ENCODE measurements around the gene IL31.

Gene IL31

GRCh38 chr12:122201381-122201780 is 27.4 kb upstream of the IL31 start:
- H3K36me3 ChIP-seq (replicated peaks; ENCODE audit: low read depth, low read length): peaks cover 4% of the 10 kb centered on the region
- H3K4me2 ChIP-seq (ENCODE audit: low read length): peak overlapping the region; percentile 38
- no peak overlapping the region for H3K27ac ChIP-seq (ENCODE audit: low read length)
- H2AFZ ChIP-seq (ENCODE audit: low read depth, low read length): 0 out of 2 replicates have a peak overlapping the region, but pooled peaks have one; percentile 25
- no peak for TF ChIP-seq EZH2phosphoT487 (IDR thresholded peaks at IDR 0.05; ENCODE audit: low read depth)
- no peaks in the 10 kb centered on the region for H4K20me1 ChIP-seq (ENCODE audit: insufficient read depth, low read length)
- H3K4me1 ChIP-seq (ENCODE audit: low read length): peaks cover 30% of the 10 kb centered on the region
- no peaks in the 10 kb centered on the region for H3K27me3 ChIP-seq (ENCODE audit: low read depth, low read length)
- H3K4me3 ChIP-seq (ENCODE audit: low read length): peak overlapping the region; percentile 40
- H3K9ac ChIP-seq (ENCODE audit: low read length): peak overlapping the region; percentile 30; the same call in 1 of the 2 replicates
- no peaks in the 10 kb centered on the region for H3K79me2 ChIP-seq (ENCODE audit: low read length)
- no peaks in the 10 kb centered on the region for H3K9me3 ChIP-seq (ENCODE audit: insufficient read depth, low read length)

- Histone ChIP-seq H3K9ac (ENCODE audit: low read length) (peak overlapping the region; percentile 30; the same call in 1 of the 2 replicates), H3K4me3 (ENCODE audit: low read length) (peak overlapping the region; percentile 40; the same call in 1 of the 2 replicates), H3K4me2 (ENCODE audit: low read length) (peak overlapping the region; percentile 38), H4K20me1 (ENCODE audit: insufficient read depth, low read length) (no peaks in the 10 kb centered on the region), H3K4me1 (ENCODE audit: low read length) (peaks cover 32% of the 10 kb centered on the region), H3K36me3 (replicated peaks; ENCODE audit: low read depth, low read length) (no peaks in the 10 kb centered on the region), H3K27me3 (ENCODE audit: low read depth, low read length) (no peaks in the 10 kb centered on the region), H3K9me3 (ENCODE audit: insufficient read depth, low read length) (no peaks in the 10 kb centered on the region), H2AFZ (ENCODE audit: low read depth, low read length) (peak overlapping the region; percentile 45; the same call in 1 of the 2 replicates), H3K27ac (ENCODE audit: low read length) (no peak overlapping the region), H3K79me2 (ENCODE audit: low read length) (no peaks in the 10 kb centered on the region)
- TF ChIP-seq EZH2phosphoT487 (IDR thresholded peaks at IDR 0.05; ENCODE audit: low read depth) (no peak), CTCF (IDR thresholded peaks at IDR 0.05; ENCODE audit: low read depth, low read length) (no peak)
Observed at GRCh38 chr12:122200541-122201175, 26.6 kb upstream of the IL31 start.

GRCh38 chr12:122199484-122200355 is 25.7 kb upstream of the IL31 start:
- Histone ChIP-seq H4K20me1 (ENCODE audit: insufficient read depth, low read length) (no peaks in the 10 kb centered on the region), H3K4me2 (ENCODE audit: low read length) (no peak overlapping the region), H3K36me3 (replicated peaks; ENCODE audit: low read depth, low read length) (no peaks in the 10 kb centered on the region), H3K9me3 (ENCODE audit: insufficient read depth, low read length) (no peaks in the 10 kb centered on the region), H3K27ac (ENCODE audit: low read length) (no peak overlapping the region), H3K9ac (ENCODE audit: low read length) (no peak overlapping the region), H3K4me3 (ENCODE audit: low read length) (no peak overlapping the region), H3K27me3 (ENCODE audit: low read depth, low read length) (peaks cover 4% of the 10 kb centered on the region; the same call in 1 of the 2 replicates), H2AFZ (ENCODE audit: low read depth, low read length) (no peak overlapping the region), H3K4me1 (ENCODE audit: low read length) (peaks cover 32% of the 10 kb centered on the region), H3K79me2 (ENCODE audit: low read length) (no peaks in the 10 kb centered on the region)
- TF ChIP-seq CTCF (IDR thresholded peaks at IDR 0.05; ENCODE audit: low read depth, low read length) (no peak), EZH2phosphoT487 (IDR thresholded peaks at IDR 0.05; ENCODE audit: low read depth) (no peak)

- Histone ChIP-seq H3K27ac (ENCODE audit: low read length) (peak overlapping the region; percentile 68), H3K4me2 (ENCODE audit: low read length) (peak overlapping the region; percentile 48), H3K9ac (ENCODE audit: low read length) (peak overlapping the region; percentile 43)
Observed at GRCh38 chr12:122197612-122197966, 23.6 kb upstream of the IL31 start.

More at GRCh38 chr12:122197612-122197966, 23.6 kb upstream of the IL31 start:
- H3K9me3 ChIP-seq (ENCODE audit: insufficient read depth, low read length): no peaks in the 10 kb centered on the region
- peaks cover 6% of the 10 kb centered on the region; the same call in 1 of the 2 replicates for H3K27me3 ChIP-seq (ENCODE audit: low read depth, low read length)
- no peaks in the 10 kb centered on the region for H3K36me3 ChIP-seq (replicated peaks; ENCODE audit: low read depth, low read length)
- H3K4me3 ChIP-seq (ENCODE audit: low read length): peak overlapping the region; percentile 51
- H3K4me1 ChIP-seq (ENCODE audit: low read length): peaks cover 32% of the 10 kb centered on the region
- H3K79me2 ChIP-seq (ENCODE audit: low read length): no peaks in the 10 kb centered on the region
- TF ChIP-seq EZH2phosphoT487 (IDR thresholded peaks at IDR 0.05; ENCODE audit: low read depth): no peak
- TF ChIP-seq CTCF (IDR thresholded peaks at IDR 0.05; ENCODE audit: low read depth, low read length): no peak
- no peaks in the 10 kb centered on the region for H4K20me1 ChIP-seq (ENCODE audit: insufficient read depth, low read length)
- no peak overlapping the region for H2AFZ ChIP-seq (ENCODE audit: low read depth, low read length)

Measured in OCI-LY3 (cell line).